Skin epidermis (tissue), 12 donors: ENCODE data around the gene FBXL2.
"Not testable (repeated sequence)": the region's sequence is repeated elsewhere in the genome, so short reads cannot be mapped to it uniquely, and the experiment has no call there.

Source experiments
- H3K27ac ChIP-seq, 21 experiments: fragments of 200-600 bp; sonication (generic) in 11 of 21; one replicate each; pipeline ENCODE4 v1.5.0; 2020; ENCODE audit warnings: mild to moderate bottlenecking in 3 of 21, inconsistent platforms in 2 of 21, moderate library complexity in 2 of 21
- H3K4me3 ChIP-seq, 7 experiments: fragments of 200-600 bp; sonication (generic) in 2 of 7; one replicate each; pipeline ENCODE4 v1.5.0; 2020; ENCODE audit warnings: inconsistent platforms in 2 of 7, mild to moderate bottlenecking in 2 of 7, moderate library complexity in 1 of 7

FBXL2 gene

DNA sequence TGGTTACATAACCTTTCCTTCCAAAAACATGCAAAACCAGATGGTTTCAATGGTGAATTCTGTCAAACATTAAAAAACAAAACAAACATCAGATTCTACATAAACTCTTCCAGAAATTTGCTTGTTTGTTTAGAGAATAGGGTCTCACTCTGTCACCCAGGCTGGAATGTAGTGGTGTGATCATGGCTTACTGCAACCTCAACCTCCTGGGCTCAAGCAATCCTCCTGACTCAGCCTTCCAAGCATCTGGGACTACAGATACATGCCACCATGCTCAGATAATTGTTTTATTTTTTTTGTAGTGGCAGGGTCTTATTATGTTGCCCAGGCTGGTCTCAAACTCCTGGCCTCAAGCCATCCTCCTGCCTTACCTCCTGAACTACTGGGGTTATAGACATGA, 36.1 kb downstream of the FBXL2 start:
- Histone ChIP-seq H3K27ac (no peak overlapping the region), H3K4me3 (no peak overlapping the region)

GRCh38 chr3:33314993-33315392, 37.8 kb downstream of the FBXL2 start:
- H3K4me3 ChIP-seq: no peak overlapping the region

DNA sequence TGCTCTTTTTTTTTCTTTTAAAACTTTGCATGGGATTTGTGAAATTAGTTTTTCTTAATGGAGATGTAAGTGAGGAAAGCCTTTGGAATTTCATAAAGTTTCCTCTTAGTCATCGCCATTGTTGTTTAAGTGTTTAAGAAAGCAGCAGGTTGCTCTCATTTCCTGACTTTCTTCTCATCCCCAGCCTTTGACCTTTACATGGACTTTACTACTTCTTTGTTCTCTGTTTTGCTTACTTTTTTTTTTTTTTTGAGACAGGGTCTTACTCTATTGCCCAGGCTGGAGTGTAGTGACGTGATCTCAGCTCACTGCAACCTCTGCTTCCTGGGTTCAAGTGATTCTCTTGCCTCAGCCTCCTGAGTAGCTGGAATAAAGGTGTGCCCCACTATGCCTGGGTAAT, 38.6 kb downstream of the FBXL2 start:
- no peak overlapping the region for H3K27ac ChIP-seq
- H3K4me3 ChIP-seq: no peak overlapping the region

More at GRCh38 chr3:33314993-33315392, 37.8 kb downstream of the FBXL2 start:
- H3K27ac ChIP-seq: no peak overlapping the region

DNA sequence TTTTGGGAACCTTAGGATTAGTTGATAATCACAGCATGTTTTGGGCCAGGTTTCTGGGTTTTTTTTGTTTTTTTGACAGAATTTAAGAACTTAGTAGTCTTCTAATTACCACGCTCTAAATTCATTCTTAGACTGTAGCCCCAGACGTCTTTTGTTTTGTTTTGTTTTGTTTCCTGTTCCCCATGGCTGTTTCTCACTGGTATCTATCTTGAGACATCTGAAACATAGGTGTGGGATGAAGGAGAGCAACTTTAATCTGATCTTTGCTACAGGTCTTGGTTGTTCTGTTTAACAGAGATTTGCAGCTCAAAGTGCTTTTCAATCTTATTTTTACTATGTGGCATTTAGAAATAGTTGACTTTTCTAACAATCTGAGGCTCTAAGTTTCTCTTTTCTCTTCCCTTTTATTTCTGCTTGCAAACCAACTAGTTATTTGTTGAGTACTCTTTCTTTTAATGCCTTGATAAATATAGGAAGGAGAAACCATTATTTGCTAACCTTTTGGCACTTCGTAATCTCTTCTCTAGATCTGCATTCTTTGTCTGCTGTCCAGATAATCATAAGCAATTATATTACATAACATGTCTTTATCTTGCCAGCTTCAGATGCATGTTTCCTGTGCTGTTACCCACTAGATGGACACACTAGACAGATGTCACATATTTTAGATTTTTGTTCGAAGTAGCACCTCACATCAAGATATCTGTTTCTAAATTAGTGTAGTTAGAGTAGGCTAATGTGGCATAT, 40.9 kb downstream of the FBXL2 start:
- no peak overlapping the region for H3K27ac ChIP-seq
- no peak overlapping the region for H3K4me3 ChIP-seq

GRCh38 chr3:33318710-33319380, 41.6 kb downstream of the FBXL2 start:
- Histone ChIP-seq H3K4me3 (no peak overlapping the region), H3K27ac (no peak overlapping the region)

- H3K4me3 ChIP-seq: no peak overlapping the region
- no peak overlapping the region for H3K27ac ChIP-seq
Measured at GRCh38 chr3:33322412-33322811, 45.2 kb downstream of the FBXL2 start.

DNA sequence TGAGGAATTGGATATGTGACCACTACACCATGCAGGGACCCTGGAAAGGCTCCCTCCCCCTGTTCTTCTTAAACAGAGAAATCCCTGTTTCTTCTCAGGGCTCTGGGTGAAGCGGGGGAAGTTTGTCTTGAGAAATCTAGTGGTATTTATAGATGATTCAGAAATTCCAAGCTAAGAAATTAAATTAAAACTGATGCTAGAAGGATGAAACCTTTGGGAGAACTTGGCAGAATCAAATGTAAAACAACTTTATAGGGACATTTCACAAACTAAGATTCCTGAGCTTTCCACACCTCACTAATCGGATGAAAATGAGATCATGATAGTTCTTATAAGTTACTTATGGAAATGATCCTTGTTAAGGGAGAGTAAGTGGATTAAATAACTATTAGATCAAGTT, 54.2 kb downstream of the FBXL2 start:
- Histone ChIP-seq H3K27ac (no peak overlapping the region), H3K4me3 (no peak overlapping the region)

DNA sequence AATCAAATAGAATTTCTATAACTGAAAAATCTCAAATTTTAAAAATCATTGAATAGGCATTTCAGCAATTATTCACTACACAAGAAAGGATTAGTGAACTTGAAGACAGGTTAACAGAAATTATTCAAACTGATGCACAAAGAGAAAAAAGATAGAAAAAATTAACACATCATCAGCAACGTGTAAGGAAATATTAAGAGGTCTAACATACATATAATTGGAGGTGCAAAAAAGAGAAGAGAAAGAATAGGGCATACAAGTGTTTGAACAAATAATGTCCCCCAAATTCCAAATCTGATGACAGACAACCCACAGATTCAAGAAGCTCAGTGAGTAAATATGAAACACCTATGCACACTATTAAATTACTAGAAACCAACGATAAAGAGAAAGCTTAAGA, 57.1 kb downstream of the FBXL2 start:
- no peak overlapping the region for H3K4me3 ChIP-seq
- H3K27ac ChIP-seq: no peak overlapping the region

DNA sequence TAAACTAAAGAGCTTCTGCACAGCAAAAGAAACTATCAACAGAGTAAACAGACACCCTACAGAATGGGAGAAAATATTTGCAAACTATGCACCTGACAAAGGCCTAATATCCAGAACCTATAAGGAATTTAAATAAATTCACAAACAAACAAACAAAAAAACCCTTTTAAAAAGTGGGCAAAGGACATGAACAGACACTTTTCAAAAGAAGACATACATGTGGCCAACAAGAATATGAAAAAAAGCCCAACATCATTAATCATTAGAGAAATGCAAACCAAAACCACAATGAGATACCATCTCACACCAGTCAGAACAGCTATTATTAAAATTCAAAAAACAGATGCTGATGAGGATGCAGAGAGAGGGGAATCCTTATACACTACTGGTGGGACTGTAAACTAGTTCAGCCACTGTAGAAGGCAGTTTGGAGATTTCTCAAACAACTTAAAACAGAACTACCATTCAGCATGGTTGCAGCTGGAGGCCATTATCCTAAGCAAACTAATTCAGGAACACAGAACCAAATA, 61.8 kb downstream of the FBXL2 start:
- not testable (repeated sequence) for H3K27ac ChIP-seq, H3K4me3 ChIP-seq

DNA sequence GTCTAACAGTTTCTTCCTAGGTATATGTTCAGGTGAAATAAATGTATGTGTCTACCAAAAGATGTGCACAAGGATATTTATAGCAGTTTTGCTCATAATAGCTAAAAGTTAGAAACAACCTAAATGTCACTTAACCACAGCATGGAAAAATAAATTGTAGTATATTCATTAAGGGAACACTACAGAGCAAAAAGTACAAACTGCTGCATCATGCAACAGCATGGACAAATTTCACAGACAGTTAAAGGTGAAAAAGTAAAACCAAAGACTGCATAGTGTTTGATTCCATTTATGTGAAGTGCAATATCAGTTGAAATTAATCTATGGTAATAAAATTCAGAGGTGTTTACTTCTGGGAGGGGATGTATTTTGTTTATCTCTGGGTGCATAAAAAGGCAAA, 62.5 kb downstream of the FBXL2 start:
- Histone ChIP-seq H3K27ac (no peak overlapping the region), H3K4me3 (no peak overlapping the region)

GRCh38 chr3:33355611-33356010, 78.4 kb downstream of the FBXL2 start:
- H3K4me3 ChIP-seq: no peak overlapping the region
- no peak overlapping the region for H3K27ac ChIP-seq

GRCh38 chr3:33358172-33358781, 81.0 kb downstream of the FBXL2 start:
- no peak overlapping the region for H3K4me3 ChIP-seq
- no peak overlapping the region for H3K27ac ChIP-seq

GRCh38 chr3:33360136-33360825, 83.0 kb downstream of the FBXL2 start:
- no peak overlapping the region for H3K27ac ChIP-seq
- H3K4me3 ChIP-seq: no peak overlapping the region

DNA sequence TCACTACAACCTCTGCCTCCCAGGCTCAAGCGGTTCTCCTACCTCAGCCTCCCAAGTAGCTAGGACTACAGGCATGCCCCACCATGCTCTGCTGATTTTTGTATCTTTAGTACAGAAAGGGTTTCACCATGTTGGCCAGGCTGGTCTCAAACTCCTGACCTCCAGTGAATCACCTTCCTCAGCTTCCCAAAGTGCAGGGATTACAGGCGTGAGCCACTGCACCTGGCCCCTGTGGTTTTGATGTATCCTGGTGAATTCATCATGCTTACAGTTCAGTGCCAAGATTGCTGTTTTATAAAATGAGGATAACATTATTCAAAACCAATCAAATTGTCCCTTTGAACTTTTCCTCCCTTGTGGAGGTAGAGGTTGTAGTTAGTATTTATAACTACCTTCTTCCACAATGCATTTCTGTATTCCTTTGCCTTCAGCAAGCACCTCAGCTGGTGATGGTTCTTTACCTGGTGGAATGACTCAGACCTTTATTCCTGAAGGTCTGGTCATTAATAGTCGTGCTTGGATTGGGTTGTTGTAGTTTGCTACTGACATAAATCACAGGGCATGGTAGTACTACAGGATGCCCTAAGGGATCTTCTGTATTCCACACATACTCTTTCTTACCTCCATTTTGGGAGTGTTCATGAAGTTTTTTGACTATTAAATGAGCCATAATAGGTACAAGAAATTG, 86.0 kb downstream of the FBXL2 start:
- Histone ChIP-seq H3K4me3 (no peak overlapping the region), H3K27ac (no peak overlapping the region)

DNA sequence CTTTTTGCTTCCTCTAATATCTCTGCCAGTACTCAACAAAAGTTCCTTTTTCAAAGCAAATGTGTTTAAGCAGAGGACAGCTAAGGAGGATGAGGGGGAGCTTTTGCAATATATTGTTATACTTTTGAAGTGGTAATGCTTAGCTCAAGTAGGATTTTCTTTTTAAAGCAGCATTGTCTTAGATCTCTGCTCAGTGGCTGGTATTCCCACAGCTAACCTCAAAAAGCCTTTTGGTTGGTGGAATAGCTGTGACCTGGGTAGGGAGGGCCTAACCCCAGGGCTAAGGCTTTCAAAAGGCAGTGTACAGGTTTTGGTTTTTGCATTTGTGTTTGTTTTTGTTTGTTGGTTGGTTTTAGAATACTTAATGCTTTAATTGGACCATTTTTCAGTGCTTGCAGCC, 86.8 kb downstream of the FBXL2 start:
- Histone ChIP-seq H3K4me3 (no peak overlapping the region), H3K27ac (no peak overlapping the region)

DNA sequence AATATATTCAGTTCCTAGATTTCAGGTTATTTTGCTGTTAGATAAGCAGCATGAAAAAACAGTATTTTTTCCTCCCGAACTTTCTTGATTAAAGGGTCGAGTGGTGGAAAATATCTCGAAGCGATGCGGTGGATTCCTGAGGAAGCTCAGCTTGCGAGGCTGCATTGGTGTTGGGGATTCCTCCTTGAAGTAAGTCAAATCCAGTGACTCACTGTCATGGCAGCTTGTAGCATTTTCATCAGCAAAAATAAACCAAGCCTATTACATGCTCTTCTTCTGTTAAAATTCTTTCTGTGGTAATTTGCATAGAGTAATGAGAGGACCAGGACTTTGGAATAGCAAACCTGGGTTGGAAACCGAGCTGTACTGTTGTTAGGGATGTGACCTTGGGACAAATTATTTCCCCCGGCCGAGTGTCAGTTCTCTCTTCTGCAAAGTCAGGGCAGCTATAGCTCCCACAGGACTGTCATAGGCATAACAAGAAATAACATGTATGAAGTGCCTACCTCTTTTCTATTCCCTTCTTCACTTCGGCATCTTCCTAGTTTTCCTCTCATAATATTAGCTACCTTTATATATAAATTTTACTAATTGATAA, 87.4 kb downstream of the FBXL2 start:
- no peak overlapping the region for H3K4me3 ChIP-seq
- H3K27ac ChIP-seq: no peak overlapping the region

GRCh38 chr3:33372218-33373081, 95.2 kb downstream of the FBXL2 start:
- H3K27ac ChIP-seq: no peak overlapping the region
- no peak overlapping the region for H3K4me3 ChIP-seq

DNA sequence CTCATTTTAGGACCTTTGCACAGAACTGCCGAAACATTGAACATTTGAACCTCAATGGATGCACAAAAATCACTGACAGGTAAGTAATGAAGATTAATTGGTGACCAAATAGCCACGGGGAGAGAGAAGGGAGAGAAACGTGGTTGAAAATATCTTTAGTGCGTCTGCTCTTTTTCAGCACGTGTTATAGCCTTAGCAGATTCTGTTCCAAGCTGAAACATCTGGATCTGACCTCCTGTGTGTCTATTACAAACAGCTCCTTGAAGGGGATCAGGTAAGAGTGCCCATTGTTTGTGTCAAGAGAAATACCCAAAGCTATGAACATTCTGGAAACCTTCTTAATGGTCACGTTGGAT, 95.8 kb downstream of the FBXL2 start:
- H3K27ac ChIP-seq: no peak overlapping the region
- no peak overlapping the region for H3K4me3 ChIP-seq

DNA sequence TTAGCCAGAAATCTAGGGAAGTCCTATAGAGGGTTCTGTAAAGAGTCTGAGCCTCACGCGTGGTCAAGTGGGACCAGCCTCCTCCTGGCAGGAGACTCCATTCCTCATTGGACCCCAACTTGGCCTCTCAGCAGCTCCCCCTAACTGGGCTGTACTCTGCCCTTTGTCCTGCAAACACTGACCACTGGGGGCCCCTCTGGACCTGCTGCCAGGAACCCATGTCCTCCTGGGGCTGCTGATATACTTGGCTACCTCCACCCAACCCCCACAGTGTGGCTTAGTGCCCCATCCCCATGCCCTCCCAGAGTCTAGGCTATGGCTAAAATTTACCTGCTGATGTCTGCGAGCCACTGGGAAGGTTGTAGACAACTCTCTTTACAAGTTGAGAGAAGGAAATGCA, 100.2 kb downstream of the FBXL2 start:
- Histone ChIP-seq H3K4me3 (no peak overlapping the region), H3K27ac (no peak overlapping the region)
